Measurements from ENCODE around the gene GNAI1.

Gene GNAI1

GRCh38 chr7:80253237-80253636 is 118.6 kb downstream of the GNAI1 start:
- DNase-seq (ENCODE audit: low spot score), result no peak

- DNase-seq (ENCODE audit: low spot score), result no peak
These were observed 119.0 kb downstream of the GNAI1 start for GRCh38 chr7:80253653-80254052.

GRCh38 chr7:80255656-80256055 is 121.0 kb downstream of the GNAI1 start:
- DNase-seq (ENCODE audit: low spot score), result no peak

DNA sequence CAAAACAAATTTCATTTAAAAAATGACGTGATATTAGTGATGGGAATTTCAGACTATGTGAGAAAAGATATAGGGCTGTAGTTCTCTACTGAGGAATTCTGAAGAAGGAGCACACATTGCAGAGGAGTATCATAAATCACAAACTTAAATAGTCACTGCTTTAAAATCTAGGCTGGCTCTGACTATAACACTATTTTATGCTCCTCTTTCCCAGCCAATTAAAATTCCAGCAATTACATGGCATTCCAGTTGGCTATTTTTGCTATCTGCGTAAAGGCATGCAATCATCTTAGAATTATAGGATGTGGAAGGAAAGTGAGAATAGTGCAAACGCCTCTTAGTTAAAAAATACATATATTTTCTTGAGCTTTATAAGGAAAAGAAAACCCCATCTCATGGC is 123.1 kb downstream of the GNAI1 start:
- DNase-seq (ENCODE audit: low spot score), result no peak

DNA sequence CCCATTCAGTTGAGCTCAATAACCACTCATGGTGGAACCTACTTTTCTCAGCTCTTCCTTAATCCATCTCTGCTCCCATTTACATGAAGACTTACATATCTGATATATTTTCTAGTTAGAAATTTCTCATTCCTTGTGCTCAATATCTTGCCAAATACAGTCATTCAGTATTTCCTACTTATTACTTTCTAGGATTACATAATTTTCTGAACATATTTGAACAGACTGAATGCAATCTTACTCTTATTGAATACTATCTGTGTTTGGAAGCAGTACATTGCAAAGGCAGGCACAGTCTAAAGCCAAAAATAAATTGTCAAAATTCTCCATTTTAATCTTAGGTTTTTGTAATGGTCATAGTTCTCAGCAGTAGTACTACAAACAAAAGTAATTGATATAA is 126.0 kb downstream of the GNAI1 start:
- DNase-seq (ENCODE audit: low spot score), result no peak

DNA sequence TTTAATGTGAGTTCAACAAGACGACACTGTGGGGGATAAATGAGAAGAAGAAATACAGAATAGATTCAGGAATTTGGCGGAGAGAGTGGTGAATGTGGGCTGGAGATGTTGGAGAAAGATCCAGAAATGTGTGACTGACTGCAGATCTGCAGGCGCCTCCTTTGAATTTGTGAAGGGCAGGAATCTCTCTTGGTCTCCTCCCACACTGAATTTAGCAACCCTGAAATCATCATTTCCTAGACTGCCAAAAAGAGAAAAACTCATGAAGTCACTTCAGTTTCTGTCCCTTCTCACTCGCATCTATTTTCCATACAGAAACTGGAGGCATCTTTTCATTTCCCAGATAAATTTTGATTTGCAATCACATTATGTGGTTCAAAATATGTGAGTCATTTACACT is 128.7 kb downstream of the GNAI1 start:
- DNase-seq (ENCODE audit: low spot score), result no peak

- DNase-seq (ENCODE audit: low spot score), result no peak
These were observed 129.2 kb downstream of the GNAI1 start for GRCh38 chr7:80263821-80264220.

DNA sequence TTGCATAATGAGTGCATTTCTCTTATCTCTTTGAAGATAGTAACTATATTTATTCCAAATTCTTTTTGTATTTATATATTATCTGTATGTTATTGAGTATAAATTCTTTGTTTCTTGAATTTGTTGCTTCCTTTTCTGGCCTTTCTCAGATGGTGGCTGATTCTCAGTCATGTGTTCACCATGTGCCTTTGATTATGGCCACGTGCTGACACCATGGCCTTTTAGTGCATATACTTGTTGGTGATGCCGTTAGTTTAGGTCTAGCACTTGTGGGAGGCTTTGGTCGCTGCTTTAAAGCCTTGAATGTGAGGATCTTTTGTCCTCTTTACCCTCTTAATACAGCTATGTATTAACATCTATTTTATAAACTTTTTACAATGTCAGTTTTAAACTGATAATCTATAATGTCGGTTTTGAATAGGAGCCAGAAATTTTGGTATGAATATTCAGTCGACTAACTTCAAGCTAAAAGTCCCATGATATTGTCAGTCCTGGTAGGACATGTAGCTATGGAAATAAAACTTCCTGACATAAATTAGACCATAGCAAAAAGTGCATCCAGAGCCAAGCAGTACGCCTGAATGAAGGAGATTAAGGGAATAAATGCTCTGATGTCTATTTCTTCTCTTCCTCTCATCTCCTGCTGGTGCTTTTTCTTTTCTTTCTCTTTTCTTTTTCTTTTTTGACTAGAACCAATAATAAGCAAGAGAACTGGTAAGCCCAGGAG is 130.3 kb downstream of the GNAI1 start:
- DNase-seq (ENCODE audit: low spot score), result no peak

DNA sequence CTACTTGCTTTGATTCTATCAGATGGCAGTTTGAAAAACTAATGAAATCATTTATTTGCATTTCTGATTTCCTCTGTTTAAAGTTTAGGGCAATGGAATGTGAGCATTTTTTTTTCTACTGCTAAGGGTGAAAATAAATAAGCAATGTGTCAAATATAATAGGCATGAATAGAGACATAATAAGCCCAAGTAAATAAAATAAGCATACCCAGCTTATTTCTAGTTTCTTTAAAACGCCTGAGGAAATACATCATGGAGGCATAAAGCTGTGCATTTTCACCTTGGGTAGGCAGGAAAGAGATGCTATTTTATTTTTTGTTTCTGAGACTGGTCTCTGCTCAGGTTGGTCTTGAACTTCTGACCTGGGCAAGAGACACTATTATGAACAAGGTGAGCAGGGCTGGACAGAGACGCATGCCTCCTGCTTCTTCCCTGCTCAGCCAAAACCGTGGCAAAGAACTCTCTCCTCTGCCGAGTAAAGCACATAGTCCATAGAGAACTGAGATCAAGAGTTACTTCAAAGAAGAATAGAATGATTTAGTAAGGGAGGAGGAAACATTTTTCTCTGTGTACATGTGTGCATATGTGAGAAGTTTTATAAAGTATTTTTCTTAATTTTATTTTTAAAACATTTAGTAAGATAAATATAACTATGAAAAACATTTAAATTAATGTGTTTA is 138.1 kb downstream of the GNAI1 start:
- DNase-seq (ENCODE audit: low spot score), result no peak

DNA sequence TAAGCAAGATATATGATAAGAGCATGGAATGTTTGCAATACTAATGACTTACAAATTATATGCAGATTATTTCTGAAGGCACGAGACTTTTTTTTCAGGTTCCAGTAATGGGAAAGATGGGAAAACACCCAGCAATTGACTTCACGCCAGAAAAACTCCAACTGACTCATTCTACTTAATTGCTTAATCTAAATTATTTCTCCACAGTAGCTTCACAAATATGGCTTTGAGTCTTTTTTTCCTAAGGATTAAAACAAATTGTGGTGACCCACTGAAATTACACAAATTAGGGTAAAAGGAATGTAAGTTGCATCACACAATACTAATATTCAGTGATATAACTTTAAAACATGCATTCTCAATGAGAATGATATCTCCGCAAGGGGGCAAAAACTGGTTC is 138.7 kb downstream of the GNAI1 start:
- no peak for DNase-seq (ENCODE audit: low spot score)

GRCh38 chr7:80275192-80275605 is 140.6 kb downstream of the GNAI1 start:
- DNase-seq (ENCODE audit: low spot score), result no peak

All from Ammon's horn (tissue), 1 donor.